ENCODE measurements around the gene SIDT1. TPM values are rescaled to one million over a fixed set of nuclear protein-coding genes. Genes with fewer than 3 reads are reported as not detected.

The SIDT1 gene
- total RNA-seq, 1 experiment from 2014 or later: not detected

GRCh38 chr3:113601240-113601639, 68.9 kb downstream of the SIDT1 start:
- no peak overlapping the region for H3K4me3 ChIP-seq (ENCODE audit: low read depth in 2 of 2, low read length in 2 of 2)
- no peaks in the 10 kb centered on the region for H3K9me3 ChIP-seq (ENCODE audit: control insufficient read depth, insufficient read depth, low read depth, low read length)
- intact Hi-C loops (cut with micrococcal nuclease; ENCODE audit: unreplicated experiment) (no loop called here), in situ Hi-C loops (cut with HindIII; ENCODE audit: low pct_unique_long_range_greater_than_20kb, low sequenced_read_pairs) (no loop called here)
- H3K27ac ChIP-seq (ENCODE audit: low read length): no peak overlapping the region
- no peaks in the 10 kb centered on the region for H3K36me3 ChIP-seq (ENCODE audit: control insufficient read depth, insufficient read depth, low read length)
- peaks cover 26% of the 10 kb centered on the region for H3K27me3 ChIP-seq (ENCODE audit: control insufficient read depth, insufficient read depth, low read length)
- TF ChIP-seq TCF7L2 (IDR thresholded peaks at IDR 0.05; ENCODE audit: low read depth, low read length): no peak
- no peak for TF ChIP-seq SIN3A (IDR thresholded peaks at IDR 0.05; ENCODE audit: borderline replicate concordance, insufficient read depth, low read depth, low read length)
- TF ChIP-seq POLR2AphosphoS5 (IDR thresholded peaks at IDR 0.05; ENCODE audit: low read depth, low read length): no peak
- ATAC-seq: no peak
- ChIA-PET CTCF (no interaction called here), POLR2A (no interaction called here)
- H3K4me1 ChIP-seq (ENCODE audit: control insufficient read depth, insufficient read depth, low read length): no peaks in the 10 kb centered on the region
- BruUV-seq (replicated peaks): no TSS peak
- no peak for DNase-seq (ENCODE audit: low read depth, low spot score)

- no peak for DNase-seq (ENCODE audit: low read depth, low spot score)
- Histone ChIP-seq H3K4me1 (ENCODE audit: control insufficient read depth, insufficient read depth, low read length) (no peaks in the 10 kb centered on the region), H3K9me3 (ENCODE audit: control insufficient read depth, insufficient read depth, low read depth, low read length) (no peaks in the 10 kb centered on the region), H3K36me3 (ENCODE audit: control insufficient read depth, insufficient read depth, low read length) (no peaks in the 10 kb centered on the region), H3K4me3 (ENCODE audit: low read depth in 2 of 2, low read length in 2 of 2) (no peak overlapping the region), H3K27me3 (ENCODE audit: control insufficient read depth, insufficient read depth, low read length) (peaks cover 26% of the 10 kb centered on the region), H3K27ac (ENCODE audit: low read length) (no peak overlapping the region)
- ATAC-seq: no peak
- no TSS peak for BruUV-seq (replicated peaks)
- POLR2A ChIA-PET: no interaction called here
- intact Hi-C loops (cut with micrococcal nuclease; ENCODE audit: unreplicated experiment) (no loop called here), in situ Hi-C loops (cut with HindIII; ENCODE audit: low pct_unique_long_range_greater_than_20kb, low sequenced_read_pairs) (no loop called here)
- CTCF ChIA-PET: no interaction called here
- TF ChIP-seq SIN3A (IDR thresholded peaks at IDR 0.05; ENCODE audit: borderline replicate concordance, insufficient read depth, low read depth, low read length): no peak
- TF ChIP-seq CTCF (IDR thresholded peaks at IDR 0.05): no peak
- TF ChIP-seq, protein P1, sequence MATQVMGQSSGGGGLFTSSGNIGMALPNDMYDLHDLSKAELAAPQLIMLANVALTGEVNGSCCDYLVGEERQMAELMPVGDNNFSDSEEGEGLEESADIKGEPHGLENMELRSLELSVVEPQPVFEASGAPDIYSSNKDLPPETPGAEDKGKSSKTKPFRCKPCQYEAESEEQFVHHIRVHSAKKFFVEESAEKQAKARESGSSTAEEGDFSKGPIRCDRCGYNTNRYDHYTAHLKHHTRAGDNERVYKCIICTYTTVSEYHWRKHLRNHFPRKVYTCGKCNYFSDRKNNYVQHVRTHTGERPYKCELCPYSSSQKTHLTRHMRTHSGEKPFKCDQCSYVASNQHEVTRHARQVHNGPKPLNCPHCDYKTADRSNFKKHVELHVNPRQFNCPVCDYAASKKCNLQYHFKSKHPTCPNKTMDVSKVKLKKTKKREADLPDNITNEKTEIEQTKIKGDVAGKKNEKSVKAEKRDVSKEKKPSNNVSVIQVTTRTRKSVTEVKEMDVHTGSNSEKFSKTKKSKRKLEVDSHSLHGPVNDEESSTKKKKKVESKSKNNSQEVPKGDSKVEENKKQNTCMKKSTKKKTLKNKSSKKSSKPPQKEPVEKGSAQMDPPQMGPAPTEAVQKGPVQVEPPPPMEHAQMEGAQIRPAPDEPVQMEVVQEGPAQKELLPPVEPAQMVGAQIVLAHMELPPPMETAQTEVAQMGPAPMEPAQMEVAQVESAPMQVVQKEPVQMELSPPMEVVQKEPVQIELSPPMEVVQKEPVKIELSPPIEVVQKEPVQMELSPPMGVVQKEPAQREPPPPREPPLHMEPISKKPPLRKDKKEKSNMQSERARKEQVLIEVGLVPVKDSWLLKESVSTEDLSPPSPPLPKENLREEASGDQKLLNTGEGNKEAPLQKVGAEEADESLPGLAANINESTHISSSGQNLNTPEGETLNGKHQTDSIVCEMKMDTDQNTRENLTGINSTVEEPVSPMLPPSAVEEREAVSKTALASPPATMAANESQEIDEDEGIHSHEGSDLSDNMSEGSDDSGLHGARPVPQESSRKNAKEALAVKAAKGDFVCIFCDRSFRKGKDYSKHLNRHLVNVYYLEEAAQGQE (IDR thresholded peaks at IDR 0.05; ENCODE audit: insufficient read depth in 1 of 2, low read depth in 2 of 2, low read length in 1 of 2): no peak
- TF ChIP-seq POLR2AphosphoS5 (IDR thresholded peaks at IDR 0.05; ENCODE audit: low read depth, low read length): no peak
- TF ChIP-seq TCF7L2 (IDR thresholded peaks at IDR 0.05; ENCODE audit: low read depth, low read length): no peak
Observed at GRCh38 chr3:113602256-113602655, 69.9 kb downstream of the SIDT1 start.

DNA sequence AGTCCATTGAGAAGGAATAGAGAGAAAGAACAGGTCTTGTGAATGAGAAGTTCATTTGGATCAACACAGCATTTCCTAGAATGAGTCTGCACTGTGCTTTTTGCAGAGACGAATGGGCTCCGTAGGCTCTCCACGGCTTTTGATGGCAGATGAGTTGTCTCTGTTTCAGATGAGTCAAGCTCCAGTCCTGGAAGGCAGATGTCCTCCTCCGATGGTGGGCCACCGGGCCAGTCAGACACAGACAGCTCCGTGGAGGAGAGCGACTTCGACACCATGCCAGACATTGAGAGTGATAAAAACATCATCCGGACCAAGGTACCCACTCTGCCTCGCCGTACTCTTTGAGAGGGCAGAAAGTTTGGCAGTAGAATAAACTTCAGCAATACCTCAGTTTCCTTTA, 70.5 kb downstream of the SIDT1 start:
- Histone ChIP-seq H3K9me3 (ENCODE audit: control insufficient read depth, insufficient read depth, low read depth, low read length) (no peaks in the 10 kb centered on the region), H3K27me3 (ENCODE audit: control insufficient read depth, insufficient read depth, low read length) (peaks cover 24% of the 10 kb centered on the region), H3K27ac (ENCODE audit: low read length) (no peak overlapping the region), H3K4me3 (ENCODE audit: low read depth in 2 of 2, low read length in 2 of 2) (no peak overlapping the region), H3K36me3 (ENCODE audit: control insufficient read depth, insufficient read depth, low read length) (no peaks in the 10 kb centered on the region), H3K4me1 (ENCODE audit: control insufficient read depth, insufficient read depth, low read length) (no peaks in the 10 kb centered on the region)
- ATAC-seq (no peak), DNase-seq (ENCODE audit: low read depth, low spot score) (no peak)
- ChIA-PET CTCF (interaction anchor here (0.6 kb wide), 1 partner anchor 133 kb away, joined by 3 read pairs; no protein-coding TSS in a partner anchor), POLR2A (no interaction called here)
- intact Hi-C loops (cut with micrococcal nuclease; ENCODE audit: unreplicated experiment): no loop called here
- TF ChIP-seq SIN3A (IDR thresholded peaks at IDR 0.05; ENCODE audit: borderline replicate concordance, insufficient read depth, low read depth, low read length) (no peak), CTCF (IDR thresholded peaks at IDR 0.05) (no peak), POLR2AphosphoS5 (IDR thresholded peaks at IDR 0.05; ENCODE audit: low read depth, low read length) (no peak), TCF7L2 (IDR thresholded peaks at IDR 0.05; ENCODE audit: low read depth, low read length) (no peak)
- TF ChIP-seq, protein P1 (IDR thresholded peaks at IDR 0.05; ENCODE audit: insufficient read depth in 1 of 2, low read depth in 2 of 2, low read length in 1 of 2): no peak
- in situ Hi-C loops (cut with HindIII; ENCODE audit: low pct_unique_long_range_greater_than_20kb, low sequenced_read_pairs): no loop called here
- no TSS peak for BruUV-seq (replicated peaks)
